ENCODE results near the gene SUCO.
A peak's percentile ranks its signal among the peaks of the same experiment; 100 is the strongest.
"Not testable (repeated sequence)": the region's sequence is repeated elsewhere in the genome, so short reads cannot be mapped to it uniquely, and the experiment has no call there.

The SUCO gene

GRCh38 chr1:172582889-172583288 lies 49.9 kb downstream of the SUCO start:
- no peak for TF ChIP-seq CTCF (conservative IDR thresholded peaks at IDR 0.05; ENCODE audit: control insufficient read depth, insufficient read depth, low read depth, low read length)

GRCh38 chr1:172585348-172585747 lies 52.4 kb downstream of the SUCO start:
- TF ChIP-seq CTCF (conservative IDR thresholded peaks at IDR 0.05; ENCODE audit: control insufficient read depth, insufficient read depth, low read depth, low read length) = no peak
- H3K4me3 ChIP-seq (ENCODE audit: control insufficient read depth, low read depth, low read length) = no peak overlapping the region
- peak; percentile 78 for DNase-seq (ENCODE audit: low read depth)

More at GRCh38 chr1:172582889-172583288, 49.9 kb downstream of the SUCO start:
- no peak overlapping the region for H3K4me3 ChIP-seq (ENCODE audit: control insufficient read depth, low read depth, low read length)
- no peak for DNase-seq (ENCODE audit: low read depth)

- H3K4me3 ChIP-seq (ENCODE audit: control insufficient read depth, low read depth, low read length) = no peak overlapping the region
- TF ChIP-seq CTCF (conservative IDR thresholded peaks at IDR 0.05; ENCODE audit: control insufficient read depth, insufficient read depth, low read depth, low read length) = no peak
- DNase-seq (ENCODE audit: low read depth) = no peak
Measured at GRCh38 chr1:172585861-172586260, 52.9 kb downstream of the SUCO start.

- TF ChIP-seq CTCF (conservative IDR thresholded peaks at IDR 0.05; ENCODE audit: control insufficient read depth, insufficient read depth, low read depth, low read length) = no peak
- DNase-seq (ENCODE audit: low read depth) = peak; percentile 91
- H3K4me3 ChIP-seq (ENCODE audit: control insufficient read depth, low read depth, low read length) = no peak overlapping the region
Measured at GRCh38 chr1:172588296-172589291, 55.6 kb downstream of the SUCO start.

- no peak for DNase-seq (ENCODE audit: low read depth)
- TF ChIP-seq CTCF (conservative IDR thresholded peaks at IDR 0.05; ENCODE audit: control insufficient read depth, insufficient read depth, low read depth, low read length) = no peak
Measured at GRCh38 chr1:172589553-172589952, 56.6 kb downstream of the SUCO start.

GRCh38 chr1:172591429-172591828 lies 58.5 kb downstream of the SUCO start:
- H3K4me3 ChIP-seq (ENCODE audit: control insufficient read depth, low read depth, low read length); DNase-seq (ENCODE audit: low read depth): not testable (repeated sequence)

More at GRCh38 chr1:172589553-172589952, 56.6 kb downstream of the SUCO start:
- no peak overlapping the region for H3K4me3 ChIP-seq (ENCODE audit: control insufficient read depth, low read depth, low read length)

- not testable (repeated sequence) for H3K4me3 ChIP-seq (ENCODE audit: control insufficient read depth, low read depth, low read length); DNase-seq (ENCODE audit: low read depth)
Measured at GRCh38 chr1:172595066-172595465, 62.1 kb downstream of the SUCO start.

GRCh38 chr1:172596782-172597181 lies 63.8 kb downstream of the SUCO start:
- not testable (repeated sequence) for DNase-seq (ENCODE audit: low read depth); H3K4me3 ChIP-seq (ENCODE audit: control insufficient read depth, low read depth, low read length)

Measured in fibroblast of mammary gland (primary cell).